Measurements from ENCODE around the gene UROC1.

The UROC1 gene

DNA sequence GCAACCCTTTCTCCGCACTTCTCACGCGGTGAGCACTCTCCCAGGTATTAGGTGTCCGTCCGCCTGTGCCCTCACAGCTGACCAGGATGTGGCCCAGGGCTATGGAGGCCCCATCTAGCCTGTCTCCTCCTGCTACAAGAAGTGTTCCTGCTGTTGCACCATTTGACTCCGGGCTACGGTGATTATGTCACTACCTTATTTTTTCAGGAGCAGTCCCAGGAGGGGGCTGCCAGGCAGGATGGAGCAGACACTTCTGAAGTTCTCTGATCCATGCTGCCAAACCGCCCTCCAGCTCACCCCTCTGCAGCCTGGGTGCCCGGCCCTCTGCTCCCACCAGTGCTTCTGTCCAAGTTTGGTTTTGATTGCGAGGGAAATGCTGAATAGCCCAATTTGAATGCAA, 78.8 kb downstream of the UROC1 start:
- no peak for DNase-seq

DNA sequence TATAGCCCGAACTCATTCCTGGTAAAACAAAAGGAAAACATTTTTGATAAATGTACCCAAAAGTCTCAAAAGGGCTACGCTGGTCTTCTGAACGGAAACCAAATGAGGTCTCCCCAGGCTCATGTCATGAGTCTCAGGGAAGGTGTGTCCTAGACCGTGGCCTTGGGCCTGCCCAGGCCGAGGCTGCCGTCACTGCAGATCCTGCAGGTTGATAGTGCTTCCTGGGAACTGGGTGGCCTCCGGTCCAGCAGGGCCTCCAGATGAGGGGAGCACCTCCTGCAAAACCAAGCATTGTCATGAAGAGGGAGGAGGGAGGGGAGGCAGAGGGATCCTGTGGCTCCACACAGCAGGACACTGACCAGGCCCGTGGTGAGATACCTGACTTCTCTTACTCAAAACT, 79.4 kb downstream of the UROC1 start:
- no peak for DNase-seq

- no peak for DNase-seq
These were observed 80.5 kb downstream of the UROC1 start for GRCh38 chr3:126436826-126437717.

DNA sequence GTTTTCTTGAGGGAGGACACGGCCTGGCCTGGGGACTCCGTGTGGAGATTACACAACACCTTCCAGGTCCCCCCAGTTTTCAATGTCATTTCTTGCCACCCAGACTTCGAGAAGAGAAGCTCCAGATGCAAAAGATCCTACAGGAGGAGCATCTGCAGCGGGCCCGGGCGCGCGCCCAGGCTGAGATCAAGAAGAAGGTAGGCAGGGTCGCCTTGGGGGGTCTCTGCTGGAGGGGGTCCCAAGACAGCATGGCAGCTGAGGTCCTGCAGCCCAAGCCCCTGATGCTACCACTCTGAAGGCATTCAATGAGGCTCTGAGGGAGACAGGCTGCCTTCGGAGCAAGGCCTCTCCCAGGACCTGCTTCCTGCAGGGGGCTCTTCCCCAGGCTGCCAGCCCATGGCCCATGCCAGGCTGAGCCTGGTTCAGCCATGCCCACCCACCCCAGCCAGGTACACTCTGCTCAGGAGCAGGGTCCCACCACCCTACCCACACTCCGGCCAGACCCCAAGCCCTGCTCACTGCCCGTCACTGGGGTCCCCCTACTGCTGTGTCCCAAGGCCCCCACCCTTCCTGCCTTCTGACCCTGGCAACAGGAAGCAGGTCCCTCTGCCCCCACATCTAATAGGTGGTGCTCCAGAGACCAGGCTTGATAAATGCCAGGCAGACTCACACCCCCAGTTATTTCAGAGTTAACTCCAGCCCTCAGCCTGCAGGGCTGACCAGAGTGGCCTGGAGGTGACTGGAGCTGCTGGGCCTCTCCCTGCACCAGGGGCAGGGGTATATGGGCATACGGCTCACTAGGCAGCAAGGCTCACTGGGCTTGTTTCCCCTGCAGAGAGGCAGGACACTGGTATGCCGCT, 81.9 kb downstream of the UROC1 start:
- no peak for DNase-seq

DNA sequence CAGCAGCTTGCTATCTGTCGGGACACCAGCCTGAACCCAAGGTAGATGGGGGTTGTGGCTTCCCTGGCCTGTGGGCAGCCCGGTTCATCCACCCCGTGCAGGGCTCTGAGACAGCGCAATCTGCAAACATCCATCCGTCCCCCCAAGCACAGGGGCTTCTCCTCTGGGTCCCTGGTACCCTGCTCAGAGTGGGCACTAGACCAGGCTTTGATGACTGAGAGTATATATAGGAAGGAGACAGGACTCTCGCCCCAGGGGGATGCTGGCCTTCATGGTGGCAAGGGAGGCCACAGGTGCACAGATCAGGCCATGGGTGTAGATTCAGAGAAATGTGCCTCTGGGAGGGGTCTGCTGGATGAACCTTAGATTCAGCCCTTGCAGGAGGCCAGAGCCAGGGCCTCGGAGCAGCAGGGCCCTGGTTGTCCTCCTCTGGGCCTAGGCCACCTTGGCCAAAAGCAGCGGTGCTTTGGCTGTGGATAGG, 82.6 kb downstream of the UROC1 start:
- no peak for DNase-seq

GRCh38 chr3:126434264-126434590, 83.3 kb downstream of the UROC1 start:
- no peak for DNase-seq

GRCh38 chr3:126433496-126434263, 83.9 kb downstream of the UROC1 start:
- DNase-seq: no peak

DNA sequence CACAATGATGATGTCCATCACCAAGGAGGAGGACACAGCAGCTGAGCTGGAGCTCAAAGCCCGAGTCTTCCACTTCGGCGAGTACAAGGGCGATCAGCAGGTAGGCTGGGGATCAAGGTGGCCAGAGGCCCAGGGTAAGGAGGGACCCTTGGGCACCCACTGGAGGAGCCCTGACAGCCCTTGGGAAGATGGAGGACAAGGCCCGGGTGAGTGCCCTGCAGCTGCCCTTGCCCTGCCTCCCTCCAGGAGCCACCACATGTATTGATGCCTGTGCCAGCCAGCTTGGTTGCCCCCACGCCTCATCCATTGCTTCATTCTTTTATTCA, 84.5 kb downstream of the UROC1 start:
- DNase-seq: no peak

GRCh38 chr3:126432361-126433104, 85.0 kb downstream of the UROC1 start:
- DNase-seq: no peak
